NCI-H526 (cell line): Measurements from ENCODE around the gene CPS1.

ENCODE experiments used
- DNase-seq, 2 experiments: peaks; one replicate each; lab custom pipeline; 2025; lab: John Stamatoyannopoulos, UW

The CPS1 gene

DNA sequence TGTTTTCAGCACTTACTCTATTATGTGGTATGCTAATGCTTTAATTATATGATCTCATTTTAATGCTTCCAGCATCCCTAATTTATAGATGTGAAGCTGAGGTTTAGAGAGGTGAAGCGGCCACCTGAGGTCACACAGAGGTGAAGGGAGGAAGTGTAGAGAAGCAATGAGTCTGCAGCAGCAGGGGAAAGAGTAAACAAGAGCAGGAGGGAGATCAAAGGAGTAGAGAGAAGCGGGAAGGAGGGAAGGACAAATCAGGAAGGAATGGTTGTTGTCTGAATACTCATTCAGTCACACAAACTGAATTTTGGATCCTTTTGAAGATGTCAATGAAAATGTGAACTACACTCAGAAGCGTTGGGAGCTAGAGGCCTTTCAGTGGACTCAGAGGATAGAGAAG, 130.0 kb downstream of the CPS1 start:
- DNase-seq, result no peak

DNA sequence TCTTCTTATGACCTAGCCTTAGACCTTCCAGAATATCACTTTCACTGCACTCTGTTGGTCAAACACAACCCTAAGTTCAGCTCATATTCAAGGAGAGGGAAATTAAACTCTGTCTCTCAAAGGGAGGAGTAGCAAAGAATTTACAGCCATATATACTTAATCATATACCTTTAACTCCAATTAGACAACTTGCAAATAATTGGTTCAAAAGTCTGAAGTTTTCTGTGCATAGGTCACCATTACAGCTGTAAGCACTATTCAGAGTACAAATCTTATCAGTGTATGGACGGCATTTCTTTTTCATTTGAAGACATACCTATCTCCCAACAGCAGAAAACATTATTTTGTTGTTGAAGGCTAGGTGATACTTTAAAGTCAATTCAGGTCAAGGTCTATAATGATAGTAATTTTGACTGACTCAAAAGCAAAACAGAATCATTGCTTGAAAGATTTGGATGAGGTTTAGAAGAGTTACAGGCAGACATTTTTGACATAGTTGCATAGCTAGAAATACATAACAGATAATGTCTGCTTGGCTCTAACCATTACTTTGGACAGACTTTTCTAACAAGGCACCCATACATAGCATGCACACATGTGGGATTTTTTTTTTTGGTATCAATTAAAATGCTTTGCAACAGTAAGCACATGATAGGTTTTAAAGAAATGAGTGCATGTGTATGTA, 131.5 kb downstream of the CPS1 start:
- DNase-seq, result no peak

DNA sequence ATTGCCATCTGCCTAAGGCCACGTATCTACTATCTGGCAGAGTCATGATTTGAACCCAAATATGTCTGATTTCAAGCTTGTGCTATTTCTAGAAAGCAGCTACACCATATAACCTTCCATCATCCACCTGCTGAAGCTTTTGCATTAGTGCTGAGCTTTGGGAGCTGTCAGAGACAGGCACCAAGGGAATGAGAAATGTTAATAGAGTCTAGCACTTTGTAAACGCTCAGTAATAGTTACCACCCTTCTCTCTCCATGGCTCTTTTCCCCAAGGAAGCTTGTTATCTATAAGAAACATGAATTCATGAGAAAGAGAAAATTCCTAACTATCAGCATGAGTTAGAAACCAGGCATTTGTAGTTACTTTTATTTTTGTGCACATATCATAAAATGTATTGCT, 151.5 kb downstream of the CPS1 start:
- no peak for DNase-seq

DNA sequence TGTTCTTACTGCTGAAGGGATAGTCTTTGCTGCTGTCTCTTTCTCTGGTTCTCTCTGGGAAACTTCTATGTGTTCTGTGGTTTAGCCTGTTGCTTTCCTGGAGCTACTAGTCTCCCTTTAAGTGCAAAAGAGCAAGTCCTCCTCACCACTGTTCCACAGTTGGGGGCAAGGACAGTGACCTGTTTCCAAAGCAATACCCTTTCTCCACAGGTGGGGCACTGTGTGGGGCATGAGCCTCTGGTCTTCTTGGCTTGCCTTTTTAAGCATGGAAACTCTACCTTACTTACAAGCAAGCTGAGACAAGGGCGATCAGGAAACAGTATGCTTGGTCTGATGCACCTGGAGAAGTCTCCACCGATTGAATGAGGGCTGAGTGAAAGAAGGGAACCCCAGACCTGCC, 156.7 kb downstream of the CPS1 start:
- DNase-seq, result no peak

DNA sequence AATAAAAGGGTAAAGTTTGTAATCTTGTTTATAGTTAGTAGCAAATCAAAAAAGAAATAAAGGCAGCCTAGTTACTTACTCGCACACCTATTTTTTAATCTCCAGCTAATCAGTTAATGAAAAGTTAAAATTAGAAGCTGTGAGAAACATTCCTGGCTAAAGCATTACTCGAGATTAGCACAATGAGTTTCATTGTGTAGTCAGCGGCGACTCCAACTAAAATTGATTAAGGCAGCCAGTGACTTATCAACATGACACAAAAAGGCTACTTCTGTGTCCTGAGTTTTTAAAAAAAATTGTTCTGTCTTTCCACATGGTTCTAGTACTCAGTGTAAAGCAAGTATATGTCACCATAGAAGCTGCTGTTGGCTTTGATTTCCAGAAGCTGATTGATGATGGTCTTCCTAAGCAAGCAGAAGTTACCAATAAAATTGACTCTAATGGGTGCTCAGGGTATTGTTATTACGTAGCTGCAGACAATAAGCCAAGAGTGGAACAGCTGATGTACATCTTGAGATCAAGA, 159.2 kb downstream of the CPS1 start:
- no peak for DNase-seq

DNA sequence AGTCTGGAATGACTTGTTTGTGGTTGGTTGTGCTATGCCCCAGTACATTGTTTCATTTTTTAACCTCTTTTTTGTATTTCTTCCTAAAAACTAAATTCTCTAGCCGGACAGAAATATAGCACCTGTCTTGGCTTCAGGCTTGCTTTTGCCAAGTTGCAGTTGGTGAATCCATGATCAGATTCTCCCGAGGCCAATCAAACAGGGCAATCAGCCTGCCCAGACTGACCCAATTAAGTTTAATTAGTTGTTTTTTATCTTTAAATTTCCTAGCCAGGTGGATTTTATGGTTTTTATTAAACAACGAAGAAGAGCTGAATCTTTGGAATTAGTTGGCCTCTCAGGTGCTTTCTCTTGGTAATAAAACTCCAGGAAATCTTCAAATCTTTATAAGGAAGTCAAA, 162.1 kb downstream of the CPS1 start:
- DNase-seq, result no peak

DNA sequence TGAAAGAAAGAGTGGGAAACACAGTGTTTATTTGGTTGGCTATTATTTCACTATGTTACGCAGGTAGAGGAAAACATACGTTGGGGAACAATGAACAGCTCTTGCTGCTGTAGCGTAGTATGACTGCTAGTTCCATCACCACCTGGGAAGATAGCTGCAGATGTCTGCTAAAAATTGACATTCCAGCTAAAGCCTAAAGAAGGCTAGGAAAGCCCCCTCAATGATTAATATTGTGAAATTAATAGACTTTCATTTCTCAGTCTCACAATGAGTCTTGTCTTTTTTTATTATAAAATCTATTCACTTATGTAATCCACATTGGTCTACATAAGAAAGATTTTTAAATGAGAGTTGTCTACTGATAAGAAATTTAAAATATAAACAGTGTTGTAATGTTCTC, 165.7 kb downstream of the CPS1 start:
- no peak for DNase-seq

DNA sequence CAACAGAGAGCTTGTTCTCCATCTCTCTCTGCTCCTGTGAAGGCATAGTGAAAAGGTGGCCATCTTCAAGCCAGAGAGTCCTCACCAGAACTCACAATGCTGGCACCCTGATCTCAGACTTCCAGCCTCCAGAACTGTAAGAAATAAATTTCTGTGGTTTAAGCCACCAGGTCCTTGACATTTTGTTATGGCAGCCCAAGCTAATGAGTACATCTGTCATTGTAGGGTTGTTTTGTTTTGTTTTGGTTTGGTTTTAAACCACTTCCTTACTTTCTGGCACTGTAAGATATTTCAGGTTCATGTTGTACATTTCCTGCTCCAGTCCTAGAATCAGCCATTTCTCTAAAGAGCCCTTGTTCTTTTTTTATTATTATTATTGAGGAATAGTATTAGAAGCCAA, 171.2 kb downstream of the CPS1 start:
- no peak for DNase-seq
